DND-41 (cell line): ENCODE measurements around the gene SEPTIN5.

Source experiments
- ATAC-seq: fragments of 200-7000 bp; cut with Tn5 transposase; 3 replicates; pipeline ENCODE4 v1.9.1; 2021; ENCODE audit warnings: low read depth; ENCODE audit not compliant: insufficient read depth
- DNase-seq: peaks from one replicate; pipeline ENCODE4 v3.0.0-alpha.2; 2020
- H2AFZ ChIP-seq: 2 replicates; pipeline ENCODE4 v1.6.0; 2012; ENCODE audit warnings: low read depth, low read length
- H3K27ac ChIP-seq: 2 replicates; pipeline ENCODE4 v1.5.1; 2012; ENCODE audit warnings: low read length, inconsistent platforms
- H3K27me3 ChIP-seq: fragments of 200-600 bp; sonication (generic); 2 replicates; pipeline ENCODE4 v1.6.0; 2012; ENCODE audit warnings: low read length, mild to moderate bottlenecking, inconsistent platforms; ENCODE audit not compliant: insufficient read depth, poor library complexity
- H3K36me3 ChIP-seq: 2 replicates; pipeline ENCODE4 v1.5.1; 2012; ENCODE audit warnings: low read length, inconsistent platforms; ENCODE audit not compliant: insufficient read depth
- H3K4me1 ChIP-seq: 2 replicates; pipeline ENCODE4 v1.5.1; 2012; ENCODE audit warnings: mild to moderate bottlenecking, low read length; ENCODE audit not compliant: insufficient read depth
- H3K4me2 ChIP-seq: 2 replicates; pipeline ENCODE4 v1.6.0; 2012; ENCODE audit warnings: mild to moderate bottlenecking, moderate library complexity, low read length, inconsistent platforms; ENCODE audit not compliant: insufficient read depth
- H3K4me3 ChIP-seq, 2 experiments: fragments of 200-600 bp in 1 of 2; shearing (Covaris generic) in 1 of 2; 2 replicates each; pipeline ENCODE4 v1.5.1; 2012 to 2016; ENCODE audit warnings: inconsistent platforms in 2 of 2, low read length in 2 of 2, mild to moderate bottlenecking in 2 of 2, low read depth in 1 of 2, moderate library complexity in 1 of 2
- H3K79me2 ChIP-seq: 2 replicates; pipeline ENCODE4 v1.6.0; 2012; ENCODE audit warnings: low read length, inconsistent platforms; ENCODE audit not compliant: insufficient read depth
- H3K9ac ChIP-seq: 2 replicates; pipeline ENCODE4 v1.6.0; 2012; ENCODE audit warnings: low read depth, mild to moderate bottlenecking, inconsistent platforms, low read length, moderate library complexity
- H3K9me3 ChIP-seq: 2 replicates; pipeline ENCODE4 v1.5.1; 2012; ENCODE audit warnings: low read length, moderate library complexity, mild to moderate bottlenecking, inconsistent platforms; ENCODE audit not compliant: insufficient read depth, severe bottlenecking
- H4K20me1 ChIP-seq: 2 replicates; pipeline ENCODE4 v1.6.0; 2012; ENCODE audit warnings: low read length; ENCODE audit not compliant: insufficient read depth
- EZH2 ChIP-seq: IDR thresholded peaks from 3 replicates; pipeline ENCODE4 v1.6.1; 2012; ENCODE audit warnings: borderline replicate concordance, low read depth, mild to moderate bottlenecking, moderate library complexity, low read length, inconsistent platforms; ENCODE audit not compliant: severe bottlenecking
- TF ChIP-seq, protein P1 (sequence below): IDR thresholded peaks from 2 replicates; pipeline ENCODE4 v1.5.1; 2012; ENCODE audit warnings: borderline replicate concordance, low read length, moderate library complexity, mild to moderate bottlenecking; ENCODE audit not compliant: poor library complexity, severe bottlenecking; ENCODE audit errors: extremely low read depth

SEPTIN5 gene

GRCh38 chr22:19757985-19758895 lies 43.9 kb downstream of the SEPTIN5 start:
- Histone ChIP-seq H4K20me1 (peaks cover 4% of the 10 kb centered on the region; the same call in 1 of the 2 replicates), H3K4me3 (no peak overlapping the region), H3K9me3 (no peaks in the 10 kb centered on the region), H3K4me1 (no peaks in the 10 kb centered on the region), H3K79me2 (no peaks in the 10 kb centered on the region), H3K36me3 (no peaks in the 10 kb centered on the region), H3K9ac (no peak overlapping the region), H3K4me2 (no peak overlapping the region), H2AFZ (no peak overlapping the region), H3K27me3 (no peaks in the 10 kb centered on the region), H3K27ac (no peak overlapping the region)
- TF ChIP-seq, protein P1, sequence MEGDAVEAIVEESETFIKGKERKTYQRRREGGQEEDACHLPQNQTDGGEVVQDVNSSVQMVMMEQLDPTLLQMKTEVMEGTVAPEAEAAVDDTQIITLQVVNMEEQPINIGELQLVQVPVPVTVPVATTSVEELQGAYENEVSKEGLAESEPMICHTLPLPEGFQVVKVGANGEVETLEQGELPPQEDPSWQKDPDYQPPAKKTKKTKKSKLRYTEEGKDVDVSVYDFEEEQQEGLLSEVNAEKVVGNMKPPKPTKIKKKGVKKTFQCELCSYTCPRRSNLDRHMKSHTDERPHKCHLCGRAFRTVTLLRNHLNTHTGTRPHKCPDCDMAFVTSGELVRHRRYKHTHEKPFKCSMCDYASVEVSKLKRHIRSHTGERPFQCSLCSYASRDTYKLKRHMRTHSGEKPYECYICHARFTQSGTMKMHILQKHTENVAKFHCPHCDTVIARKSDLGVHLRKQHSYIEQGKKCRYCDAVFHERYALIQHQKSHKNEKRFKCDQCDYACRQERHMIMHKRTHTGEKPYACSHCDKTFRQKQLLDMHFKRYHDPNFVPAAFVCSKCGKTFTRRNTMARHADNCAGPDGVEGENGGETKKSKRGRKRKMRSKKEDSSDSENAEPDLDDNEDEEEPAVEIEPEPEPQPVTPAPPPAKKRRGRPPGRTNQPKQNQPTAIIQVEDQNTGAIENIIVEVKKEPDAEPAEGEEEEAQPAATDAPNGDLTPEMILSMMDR, result no peak
- no peak for TF ChIP-seq EZH2
- ATAC-seq (no peak), DNase-seq (no peak)

- Histone ChIP-seq H3K27ac (no peak overlapping the region), H3K4me2 (no peak overlapping the region), H3K9ac (no peak overlapping the region), H2AFZ (no peak overlapping the region), H4K20me1 (no peaks in the 10 kb centered on the region), H3K9me3 (no peaks in the 10 kb centered on the region), H3K4me1 (no peaks in the 10 kb centered on the region), H3K36me3 (no peaks in the 10 kb centered on the region), H3K27me3 (no peaks in the 10 kb centered on the region), H3K79me2 (no peaks in the 10 kb centered on the region), H3K4me3 (no peak overlapping the region)
- TF ChIP-seq, protein P1, result no peak
- no peak for TF ChIP-seq EZH2
- ATAC-seq (no peak), DNase-seq (no peak)
These were observed 44.7 kb downstream of the SEPTIN5 start for GRCh38 chr22:19758896-19759426.

GRCh38 chr22:19759427-19760057 lies 45.2 kb downstream of the SEPTIN5 start:
- no peak overlapping the region for H2AFZ ChIP-seq
- no peak for ATAC-seq
- H3K27ac ChIP-seq, result no peak overlapping the region
- H3K9ac ChIP-seq, result no peak overlapping the region
- no peaks in the 10 kb centered on the region for H3K79me2 ChIP-seq
- H3K4me1 ChIP-seq, result no peaks in the 10 kb centered on the region
- no peaks in the 10 kb centered on the region for H3K27me3 ChIP-seq
- DNase-seq, result no peak
- no peaks in the 10 kb centered on the region for H4K20me1 ChIP-seq
- TF ChIP-seq EZH2, result no peak
- TF ChIP-seq, protein P1, result no peak
- no peaks in the 10 kb centered on the region for H3K9me3 ChIP-seq
- no peak overlapping the region for H3K4me3 ChIP-seq
- H3K4me2 ChIP-seq, result no peak overlapping the region
- no peaks in the 10 kb centered on the region for H3K36me3 ChIP-seq
